Kasumi-1 (cell line): ENCODE measurements around the gene KIF21A.

ENCODE experiments used
- DNase-seq, 2 experiments: peaks; one replicate each; lab custom pipeline; 2025; lab: John Stamatoyannopoulos, UW

KIF21A gene

DNA sequence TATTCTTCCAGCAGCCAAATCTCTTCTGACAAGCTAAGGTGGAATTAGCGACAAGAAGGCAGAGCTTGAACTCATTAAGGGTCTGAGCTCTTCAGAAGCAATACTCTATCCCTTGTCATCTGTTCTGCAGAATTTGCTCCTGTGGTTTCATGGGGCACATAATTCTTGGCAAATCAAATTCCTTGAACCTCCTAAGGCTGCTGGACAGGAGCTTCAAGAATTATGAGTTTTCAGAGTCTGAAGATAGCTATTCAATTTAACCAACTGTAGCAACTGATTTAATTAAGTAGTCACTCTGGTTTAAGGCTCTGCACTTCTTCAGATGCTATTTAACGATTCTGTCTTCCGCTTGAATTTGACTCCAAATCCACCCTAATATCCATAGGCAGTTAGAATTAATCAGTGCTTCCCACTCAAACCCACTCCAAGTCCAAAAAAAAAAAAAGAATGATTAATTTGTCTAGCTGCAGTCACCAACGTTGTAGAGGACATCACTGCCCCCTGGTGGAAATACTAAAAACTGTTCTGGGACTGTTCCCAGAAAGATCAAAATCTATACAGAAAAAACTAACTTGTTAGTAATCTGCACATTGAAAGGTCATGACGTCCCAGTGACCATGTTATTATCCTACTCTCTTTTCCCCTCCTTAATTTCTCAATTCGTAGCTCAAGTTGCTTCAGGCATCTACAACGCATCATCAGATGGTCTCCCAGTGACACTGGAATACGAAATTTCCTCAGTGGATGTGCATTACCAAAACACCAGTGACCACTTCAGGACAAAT, 169.9 kb downstream of the KIF21A start:
- DNase-seq, result peak; percentile 42 to 60

DNA sequence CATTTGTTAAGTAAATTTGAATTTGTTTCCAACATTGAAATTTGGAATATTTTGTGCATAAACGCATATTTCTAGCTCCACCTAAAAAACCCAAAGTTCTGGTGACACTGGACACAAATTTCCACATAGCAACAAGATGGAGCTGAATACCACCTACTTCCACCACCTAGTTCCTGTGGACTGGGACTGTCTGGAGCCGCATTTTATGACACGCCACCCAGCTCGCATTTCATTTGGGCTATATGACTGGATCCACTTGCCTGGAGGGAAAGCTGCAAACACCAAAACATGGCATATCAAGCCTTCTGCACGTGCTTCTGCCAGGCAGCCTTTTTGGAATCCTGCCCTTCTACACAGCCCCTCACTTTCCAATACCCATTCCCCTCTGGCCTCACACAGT, 173.4 kb downstream of the KIF21A start:
- no peak for DNase-seq

GRCh38 chr12:39267886-39268285, 175.0 kb downstream of the KIF21A start:
- no peak for DNase-seq

- DNase-seq, result no peak
Observed at GRCh38 chr12:39252628-39253027, 190.3 kb downstream of the KIF21A start.
